ENCODE results near the gene BNC2.

The BNC2 gene

DNA sequence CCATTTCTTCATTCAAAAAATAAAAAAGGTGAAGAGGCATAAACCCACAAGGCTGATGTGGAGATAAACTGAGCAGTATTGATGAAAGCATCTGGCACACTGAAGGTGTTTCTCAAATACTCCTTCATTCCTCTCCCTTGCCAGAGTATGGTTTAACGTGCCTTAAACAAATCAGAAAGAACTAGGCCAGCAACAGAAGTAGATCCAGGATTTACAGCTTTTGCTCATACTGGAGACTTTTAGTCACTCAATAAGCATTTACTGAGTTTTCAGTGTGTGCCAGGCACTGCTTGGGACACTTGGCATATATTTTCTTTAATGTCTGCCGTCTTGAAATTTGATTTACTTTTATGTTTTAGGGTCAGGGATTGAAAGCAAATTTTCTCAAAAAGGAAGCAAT is 53.0 kb downstream of the BNC2 start:
- no peak for DNase-seq (ENCODE audit: low read depth in 4 of 4, low spot score in 1 of 4)

DNA sequence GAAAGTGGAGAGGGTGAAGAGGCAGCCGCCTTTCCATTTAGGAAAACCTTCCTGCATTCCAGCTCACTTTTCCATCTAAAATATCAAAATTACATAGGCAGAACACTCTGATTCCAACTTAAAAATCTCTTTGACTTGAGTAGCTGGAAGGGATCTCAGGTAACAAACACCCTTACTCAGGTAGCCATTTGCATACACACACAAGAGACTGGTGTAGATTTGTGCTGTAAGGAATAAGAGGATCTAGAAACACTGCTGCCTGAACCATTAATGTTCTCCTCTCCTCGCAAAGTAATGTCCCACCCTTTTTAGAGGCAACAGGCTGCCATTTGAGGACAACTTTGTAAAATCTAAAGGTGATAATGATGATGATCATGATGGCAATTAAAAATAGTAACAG is 53.5 kb downstream of the BNC2 start:
- DNase-seq (ENCODE audit: low read depth in 4 of 4, low spot score in 1 of 4) = no peak

DNA sequence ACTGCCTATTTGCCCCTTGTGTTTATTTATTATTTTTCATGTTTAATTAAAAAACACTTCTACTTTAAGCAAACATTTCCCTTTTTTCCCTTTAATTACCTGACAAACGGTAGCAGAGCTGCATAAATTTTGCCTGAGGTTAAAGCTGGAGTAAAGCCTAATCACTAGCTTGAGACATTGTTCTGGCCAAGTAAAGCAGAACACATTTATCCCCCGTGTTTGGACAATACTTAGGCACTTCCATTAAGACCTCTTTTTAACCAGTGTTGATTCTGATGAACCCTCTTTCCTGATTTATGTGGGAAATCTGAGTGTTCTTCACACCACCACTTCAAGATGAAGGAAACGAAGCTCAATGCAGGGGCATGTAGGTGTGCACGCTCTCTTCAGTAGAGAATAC is 54.5 kb downstream of the BNC2 start:
- DNase-seq (ENCODE audit: low read depth in 4 of 4, low spot score in 1 of 4) = no peak

DNA sequence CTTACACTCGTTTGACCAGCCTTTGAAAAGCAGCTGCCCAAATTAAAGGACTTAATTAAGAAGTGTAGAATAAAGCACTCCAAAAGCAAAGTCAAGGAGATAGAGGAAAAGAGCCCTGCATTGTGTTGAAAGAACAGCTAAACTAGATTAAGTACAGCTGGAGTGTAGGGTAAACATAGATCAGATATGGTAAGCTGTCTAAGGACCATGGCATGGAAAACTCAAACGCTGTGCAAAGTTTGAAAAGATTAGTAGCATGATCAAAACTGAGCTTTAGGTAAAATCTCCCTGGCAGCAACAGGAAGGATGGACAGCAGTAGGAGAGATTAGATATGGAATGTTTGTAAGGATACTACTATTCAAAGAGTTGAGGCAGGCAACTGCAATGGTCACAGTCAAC is 55.4 kb downstream of the BNC2 start:
- no peak for DNase-seq (ENCODE audit: low read depth in 4 of 4, low spot score in 1 of 4)

DNA sequence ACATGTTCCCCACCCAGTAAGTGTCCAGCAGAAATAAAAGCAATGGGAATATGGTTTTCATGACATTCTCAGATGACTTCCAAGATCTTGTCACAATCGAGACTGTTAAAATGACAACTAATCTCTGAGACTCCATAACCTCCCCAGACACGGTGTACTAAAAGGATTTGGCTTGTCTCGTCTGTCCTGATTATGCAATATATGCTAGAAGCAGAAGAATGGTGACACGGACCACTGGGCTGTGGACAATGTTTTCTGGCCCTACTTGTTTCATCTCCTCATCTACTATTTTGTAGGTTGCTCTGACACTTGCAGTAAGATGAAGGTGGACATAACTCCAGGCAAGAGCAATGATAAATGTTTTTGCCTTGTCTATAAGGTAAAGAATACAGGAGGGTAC is 56.6 kb downstream of the BNC2 start:
- no peak for DNase-seq (ENCODE audit: low read depth in 4 of 4, low spot score in 1 of 4)

DNA sequence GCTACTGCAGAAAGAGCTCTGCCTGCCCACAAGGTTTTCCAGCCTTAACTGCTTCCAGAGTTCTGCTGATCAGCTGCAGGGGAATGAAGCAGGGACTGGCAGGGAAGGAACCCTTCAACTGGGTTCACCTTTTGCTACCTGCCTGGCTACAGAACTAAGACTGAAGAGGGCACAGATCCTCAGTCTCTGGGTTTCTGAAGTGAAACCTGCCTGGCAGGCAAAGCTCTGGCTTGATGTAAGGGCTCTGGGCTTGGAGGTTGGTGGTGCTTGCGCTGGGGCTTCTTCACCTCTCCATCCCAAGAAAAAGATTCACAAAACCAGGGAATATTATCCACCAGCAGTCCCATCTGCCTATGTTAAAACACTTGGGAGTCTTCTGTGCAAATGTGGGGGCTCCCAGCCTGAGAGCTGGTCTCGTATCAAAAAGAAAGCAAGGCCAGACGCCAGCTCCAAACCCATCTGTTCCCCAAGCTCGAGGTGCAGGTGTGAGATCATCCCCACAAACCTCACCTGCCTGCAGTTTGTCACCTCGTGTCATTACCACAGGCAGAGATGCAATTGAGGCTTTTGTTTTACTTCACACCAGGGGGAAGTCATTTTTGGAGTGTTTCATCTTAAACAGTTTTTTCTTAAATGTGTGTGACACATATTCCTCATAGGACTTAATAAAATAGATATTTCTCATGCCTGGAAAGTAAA is 58.3 kb downstream of the BNC2 start:
- DNase-seq (ENCODE audit: low read depth in 4 of 4, low spot score in 1 of 4) = no peak

DNA sequence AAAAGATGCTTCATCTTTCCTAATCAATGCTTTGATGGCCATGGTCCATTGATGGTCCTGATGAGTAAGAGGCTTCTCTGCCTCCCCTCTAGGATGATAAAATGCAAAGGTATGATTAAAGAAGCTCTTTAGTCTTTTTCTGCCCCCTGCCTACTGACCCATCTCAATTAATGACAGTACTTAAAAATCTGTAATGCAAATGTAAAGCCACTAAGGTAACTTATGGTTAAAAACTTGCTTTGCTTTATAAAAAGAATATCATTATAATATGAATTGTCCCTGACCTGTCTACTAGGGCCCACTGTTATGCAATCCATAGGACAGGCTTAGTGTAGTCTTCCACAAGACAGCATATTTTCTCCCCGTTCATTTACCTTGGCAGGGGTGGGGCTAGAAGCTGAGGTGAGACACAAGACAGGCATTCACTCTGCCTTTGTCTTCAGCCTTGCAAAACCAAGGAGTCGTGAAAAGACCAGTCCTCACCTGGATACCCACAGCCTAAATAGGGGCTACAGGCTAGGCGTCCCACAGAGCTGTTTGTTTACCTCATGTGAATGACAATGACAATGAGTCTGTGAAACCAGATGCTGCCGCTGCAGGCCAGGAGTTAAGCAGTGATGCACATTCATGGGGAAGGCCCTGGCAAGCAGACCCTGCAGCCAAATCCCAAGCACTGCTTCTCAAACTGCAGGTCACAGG is 60.4 kb downstream of the BNC2 start:
- DNase-seq (ENCODE audit: low read depth in 4 of 4, low spot score in 1 of 4) = no peak

DNA sequence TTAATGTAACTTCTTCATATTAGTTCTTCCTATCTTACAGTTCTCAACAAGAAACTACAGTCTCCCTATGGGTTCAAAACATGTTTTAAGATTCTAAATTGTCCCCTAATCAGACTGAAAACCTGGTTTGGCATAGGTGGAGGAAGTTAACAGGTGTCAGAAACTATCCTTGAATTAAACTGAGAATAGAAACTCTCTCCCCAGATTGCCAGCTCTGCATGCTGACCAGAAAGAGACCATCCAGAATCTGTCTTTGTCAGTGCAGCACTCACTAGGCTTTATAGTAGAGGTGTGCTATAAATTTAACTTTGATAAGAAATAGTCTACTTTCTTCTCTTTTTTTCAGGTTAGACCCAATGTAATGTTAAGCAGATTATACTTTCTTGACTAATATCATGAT is 63.8 kb downstream of the BNC2 start:
- no peak for DNase-seq (ENCODE audit: low read depth in 4 of 4, low spot score in 1 of 4)

DNA sequence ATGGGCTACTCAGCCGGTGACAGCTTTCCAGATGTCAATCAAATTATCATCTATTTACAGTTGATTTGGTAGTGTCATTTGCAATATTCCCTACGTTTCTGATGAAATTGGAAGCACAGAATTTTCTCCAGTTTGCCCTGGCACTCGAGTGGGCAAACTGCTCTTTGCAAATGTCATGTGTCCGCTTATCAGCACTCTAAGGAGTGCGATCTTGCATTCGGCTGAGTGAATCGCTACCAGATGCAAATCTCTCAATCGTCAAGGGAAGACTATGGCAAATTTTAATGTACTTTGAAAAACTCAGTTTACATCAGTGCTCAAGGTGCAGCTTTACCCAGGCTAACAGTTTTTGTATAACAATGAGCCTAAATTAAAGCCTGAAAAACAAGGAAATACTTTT is 66.8 kb downstream of the BNC2 start:
- no peak for DNase-seq (ENCODE audit: low read depth in 4 of 4, low spot score in 1 of 4)

DNA sequence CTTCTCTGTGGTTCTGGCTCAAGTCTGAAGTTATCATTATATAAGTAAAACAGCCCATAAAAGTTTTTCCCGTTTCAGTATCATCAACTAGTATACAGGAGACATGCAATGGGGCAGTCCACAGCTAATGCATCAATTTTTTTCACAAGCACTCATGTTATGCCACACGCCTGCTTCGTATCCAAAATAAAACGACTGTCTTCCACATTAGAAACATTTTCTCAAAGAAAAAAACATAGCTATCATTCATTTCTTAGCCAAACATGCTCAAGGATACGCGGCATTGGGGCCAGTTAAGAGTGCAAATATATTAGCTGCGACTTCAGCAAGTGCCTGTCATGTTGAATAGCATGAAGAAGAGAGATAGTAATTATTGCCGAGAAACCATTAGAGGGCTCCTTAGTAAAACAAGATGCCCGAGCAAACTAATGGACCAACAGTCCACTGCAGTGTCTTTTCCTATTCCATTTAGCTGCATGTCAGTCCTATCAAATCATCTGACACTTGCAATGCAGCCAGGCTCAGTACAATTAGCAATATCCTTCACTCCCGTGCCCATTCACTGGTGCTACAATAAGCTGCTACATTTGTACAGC is 68.5 kb downstream of the BNC2 start:
- DNase-seq (ENCODE audit: low read depth in 4 of 4, low spot score in 1 of 4) = no peak

DNA sequence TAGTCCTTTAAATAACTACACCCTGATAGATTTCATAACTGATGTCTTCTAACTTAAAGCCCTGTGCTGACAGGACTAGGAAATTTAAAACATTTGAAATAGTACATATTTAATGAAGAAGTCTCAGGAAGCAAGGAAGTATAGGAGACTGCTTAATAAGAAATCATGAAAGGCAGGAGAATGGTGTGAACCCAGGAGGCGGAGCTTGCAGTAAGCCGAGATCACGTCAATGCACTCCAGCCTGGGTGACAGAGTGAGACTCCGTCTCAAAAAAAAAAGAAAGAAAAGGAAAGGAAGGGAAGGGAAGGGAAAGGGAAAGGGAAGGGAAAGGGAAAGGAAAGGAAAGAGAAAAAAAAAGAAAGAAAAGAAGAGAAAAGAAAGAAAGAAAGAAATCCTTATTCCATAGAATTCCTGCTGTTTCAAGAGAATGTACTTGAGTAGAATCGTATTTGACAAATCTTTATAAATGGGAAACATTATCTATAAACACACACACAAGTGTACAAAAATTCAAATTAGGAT is 74.1 kb downstream of the BNC2 start:
- DNase-seq (ENCODE audit: low read depth in 4 of 4, low spot score in 1 of 4) = no peak

DNA sequence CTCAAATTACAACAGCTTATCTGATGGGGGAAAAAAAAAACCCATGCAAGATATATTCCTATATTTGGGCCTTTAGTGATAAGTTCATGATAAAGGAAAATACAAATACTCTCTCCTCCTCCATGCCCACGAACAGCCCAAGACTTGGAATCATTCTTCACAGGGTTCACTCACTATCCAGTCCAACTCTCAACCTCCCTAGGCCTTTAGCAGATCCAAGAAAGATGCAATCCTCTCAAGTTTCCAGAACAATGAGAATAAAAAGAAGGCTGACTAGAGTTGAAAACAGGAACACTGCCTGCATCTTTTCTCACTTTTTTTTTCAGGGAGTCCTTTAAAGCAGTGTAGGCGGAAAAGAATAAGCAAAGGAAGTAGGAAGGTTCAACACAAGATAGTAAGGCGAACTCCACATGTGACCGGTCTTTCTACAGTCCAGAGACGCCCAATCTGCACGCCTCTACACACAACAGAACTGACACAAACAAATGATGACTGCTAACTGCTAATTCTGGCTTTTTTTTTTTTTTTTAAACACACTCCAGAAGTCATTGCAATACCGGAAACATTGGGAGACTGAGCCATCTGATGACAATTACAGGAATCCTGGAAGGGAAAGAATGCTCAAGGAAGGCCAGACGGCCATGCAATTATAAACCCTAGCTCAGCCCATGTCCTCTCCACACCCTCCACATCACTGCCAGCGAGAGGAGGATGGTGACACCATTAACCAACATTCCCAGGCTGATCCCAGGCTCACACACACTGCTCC is 75.4 kb downstream of the BNC2 start:
- DNase-seq (ENCODE audit: low read depth in 4 of 4, low spot score in 1 of 4) = no peak

DNA sequence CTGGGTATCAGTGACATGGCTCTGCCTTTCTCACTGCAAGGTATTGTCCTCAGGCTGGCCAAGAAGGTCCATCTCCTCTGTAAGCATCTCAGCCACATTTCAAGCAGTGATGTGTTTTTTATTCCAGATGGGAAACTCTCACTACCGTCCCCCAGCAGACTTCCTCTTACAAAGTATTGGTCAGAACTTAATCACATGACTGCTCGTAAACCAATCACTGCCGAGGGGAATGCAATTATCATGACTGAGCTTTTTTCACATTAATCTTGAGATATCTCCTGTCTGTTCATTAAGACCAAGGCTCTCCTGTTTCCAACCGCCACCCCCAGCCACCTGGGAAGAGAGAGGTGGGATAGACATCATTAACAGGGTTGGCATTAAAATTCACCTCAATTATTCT is 76.4 kb downstream of the BNC2 start:
- no peak for DNase-seq (ENCODE audit: low read depth in 4 of 4, low spot score in 1 of 4)

DNA sequence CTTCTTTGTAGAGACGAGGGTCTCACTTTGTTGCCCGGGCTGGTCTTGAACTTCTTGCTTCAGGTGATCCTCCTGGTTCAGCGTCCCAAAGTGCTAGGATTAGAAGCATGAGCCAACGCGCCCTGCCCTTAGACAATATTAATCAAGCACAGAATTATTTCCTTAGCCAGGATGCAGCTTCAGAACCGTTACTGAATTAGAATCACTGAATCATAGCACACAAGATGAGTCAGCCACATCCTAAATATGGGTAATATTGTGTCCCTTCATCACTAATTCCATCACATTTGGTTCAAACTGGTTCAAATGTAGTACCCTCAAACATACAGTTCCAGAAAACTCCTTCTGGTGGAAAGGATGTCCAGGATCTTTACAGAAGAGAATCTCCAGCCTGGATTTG is 82.7 kb downstream of the BNC2 start:
- DNase-seq (ENCODE audit: low read depth in 4 of 4, low spot score in 1 of 4) = no peak

DNA sequence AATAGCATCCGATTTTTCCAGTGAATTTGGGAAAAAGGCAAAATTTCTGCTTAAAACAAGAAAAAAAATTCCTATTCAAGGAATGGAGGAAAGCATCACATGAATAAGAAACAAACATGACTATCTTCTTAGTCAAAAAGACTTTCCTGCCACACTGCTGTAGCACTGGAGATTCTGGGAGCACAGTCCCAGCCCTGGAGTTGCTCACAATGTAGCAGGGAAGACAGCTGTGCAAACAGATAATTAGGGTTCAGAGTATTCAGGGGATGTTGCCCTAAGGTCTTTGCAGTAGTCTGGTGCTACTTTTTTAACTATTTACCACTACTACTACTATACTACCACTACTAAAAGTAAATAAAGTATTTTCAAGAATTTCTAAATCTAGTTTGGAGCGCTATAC is 86.5 kb downstream of the BNC2 start:
- no peak for DNase-seq (ENCODE audit: low read depth in 4 of 4, low spot score in 1 of 4)

DNA sequence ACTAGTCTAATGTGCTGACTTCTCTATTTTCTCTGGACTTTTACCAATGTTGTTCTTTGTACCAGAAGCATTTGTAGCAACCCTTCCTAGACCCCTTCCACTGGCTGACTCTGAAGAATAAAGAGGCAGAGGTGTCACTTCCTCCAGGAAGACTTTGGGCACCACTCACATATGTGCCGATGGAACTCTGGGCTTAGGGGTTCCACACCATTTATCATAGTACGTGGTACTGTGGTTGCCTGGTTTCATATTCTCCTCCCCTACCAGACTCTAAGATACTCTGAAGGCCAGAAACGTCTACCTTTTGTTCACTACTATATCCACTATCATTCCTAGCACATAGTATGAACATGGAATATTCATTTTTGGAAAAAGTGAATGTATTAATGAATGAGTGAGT is 88.0 kb downstream of the BNC2 start:
- DNase-seq (ENCODE audit: low read depth in 4 of 4, low spot score in 1 of 4) = no peak

DNA sequence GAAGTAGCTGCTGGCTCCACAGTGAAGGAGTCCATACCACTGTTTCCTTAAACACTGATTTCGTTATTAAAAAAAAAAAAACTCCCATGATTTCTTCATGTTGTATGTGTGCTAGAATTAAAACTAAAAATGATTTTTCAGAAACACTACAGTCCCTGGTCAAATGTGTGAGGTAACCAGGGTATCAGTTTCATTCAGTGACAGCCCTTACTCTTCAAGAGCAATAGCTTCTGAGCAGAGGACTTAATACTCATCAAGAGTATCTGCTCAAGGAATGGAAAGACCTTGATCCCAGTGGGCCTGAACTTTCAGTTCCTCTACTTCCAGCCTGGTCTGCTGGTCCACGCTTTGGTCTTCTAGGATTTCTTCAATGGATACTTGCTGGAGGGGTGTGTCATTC is 95.1 kb downstream of the BNC2 start:
- no peak for DNase-seq (ENCODE audit: low read depth in 4 of 4, low spot score in 1 of 4)

DNA sequence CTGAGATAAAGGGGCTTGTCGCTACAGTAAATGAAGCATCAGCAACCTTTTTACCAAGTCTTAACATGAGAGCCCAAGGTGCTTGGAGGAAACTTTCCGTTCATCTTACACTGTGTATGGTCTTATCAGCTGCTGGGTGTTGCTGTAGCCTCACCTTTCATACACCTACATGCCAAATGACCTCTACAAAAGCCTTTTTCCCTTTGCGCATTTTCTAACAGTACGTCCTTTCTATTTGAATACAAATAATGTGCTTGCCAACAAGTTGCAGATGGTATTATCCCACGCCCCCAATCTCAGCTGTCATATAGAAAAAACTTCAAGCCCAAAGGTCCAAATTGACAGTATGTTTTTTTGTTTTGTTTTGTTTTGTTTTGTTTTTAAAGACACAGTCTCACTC is 96.9 kb downstream of the BNC2 start:
- DNase-seq (ENCODE audit: low read depth in 4 of 4, low spot score in 1 of 4) = no peak

DNA sequence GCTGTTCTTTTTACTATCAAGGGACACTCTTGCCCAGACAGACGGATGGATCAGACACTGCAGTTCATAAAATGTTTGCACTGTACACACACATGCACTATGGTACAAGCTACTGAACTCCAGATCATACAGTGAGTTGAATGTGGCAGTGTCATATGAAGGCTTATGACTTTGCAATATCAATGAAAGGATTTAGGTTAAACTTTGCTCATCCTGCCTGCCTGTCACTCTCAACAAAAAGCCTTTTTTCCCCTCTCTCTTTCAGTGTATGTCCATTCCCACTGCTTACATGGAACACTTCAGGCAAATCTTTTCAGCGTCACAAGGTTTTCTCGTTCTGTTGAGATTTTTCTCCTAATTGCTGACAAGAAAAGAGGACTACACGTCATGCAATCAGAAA is 97.4 kb downstream of the BNC2 start:
- no peak for DNase-seq (ENCODE audit: low read depth in 4 of 4, low spot score in 1 of 4)

DNA sequence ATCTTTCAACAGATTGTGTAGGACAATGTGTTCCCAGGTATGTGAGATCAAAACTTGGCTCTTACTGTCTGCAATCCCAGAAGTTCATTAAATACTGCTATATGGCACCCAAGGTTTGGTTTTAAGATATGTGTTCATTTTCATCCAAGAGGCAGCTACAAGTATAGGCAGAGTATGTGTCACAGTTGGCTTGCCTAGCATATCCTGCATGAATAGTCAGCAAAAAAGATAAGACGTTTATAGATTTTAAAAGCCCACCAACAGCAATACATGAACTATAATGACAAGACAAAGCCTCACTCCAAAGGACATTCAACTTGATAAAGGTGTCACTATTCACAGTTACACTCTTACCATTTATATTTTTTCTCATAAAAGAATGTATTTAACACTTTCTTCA is 99.1 kb downstream of the BNC2 start:
- DNase-seq (ENCODE audit: low read depth in 4 of 4, low spot score in 1 of 4) = no peak

DNA sequence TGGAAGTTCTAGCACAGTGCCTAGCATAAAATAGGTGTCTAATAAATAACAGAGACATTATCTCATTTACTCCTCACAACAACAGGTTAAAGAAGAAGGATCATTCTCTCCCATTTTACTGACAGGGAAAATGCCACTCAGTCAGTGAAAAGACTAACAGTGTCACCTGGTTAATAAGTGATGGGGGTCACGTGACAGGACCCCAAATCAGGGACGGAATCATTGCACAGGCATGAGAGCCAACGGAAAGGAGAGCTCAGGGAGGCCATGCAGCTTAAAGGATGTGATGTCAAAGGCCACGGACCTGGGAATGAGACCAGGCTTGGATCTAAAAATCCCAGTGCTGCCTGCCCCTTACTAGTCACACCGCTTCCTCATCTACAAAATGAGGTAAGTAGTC is 101.2 kb downstream of the BNC2 start:
- DNase-seq (ENCODE audit: low read depth in 4 of 4, low spot score in 1 of 4) = no peak

DNA sequence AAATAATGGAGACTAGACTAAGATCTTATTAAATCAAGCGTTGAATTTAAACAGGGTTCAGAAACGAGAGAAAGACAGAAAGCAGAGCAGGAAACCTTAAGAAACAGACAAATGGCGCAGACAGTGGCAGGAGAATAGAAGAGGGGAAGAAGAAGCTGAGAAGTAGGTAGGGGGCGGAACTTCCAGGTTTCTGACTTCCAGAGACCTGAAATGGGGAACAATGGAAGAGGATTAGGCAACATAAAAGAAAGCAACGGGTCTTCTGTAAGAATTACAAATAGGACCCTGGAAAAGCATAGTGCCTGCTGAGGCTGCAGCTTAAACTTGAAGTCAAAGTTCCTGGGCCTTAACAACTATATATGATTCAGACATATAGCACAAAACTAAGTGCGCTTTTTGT is 101.7 kb downstream of the BNC2 start:
- no peak for DNase-seq (ENCODE audit: low read depth in 4 of 4, low spot score in 1 of 4)
